IMR-90 (cell line): ENCODE results near the gene GCNT2. TPM values are rescaled to one million over a fixed set of nuclear protein-coding genes. Genes with fewer than 3 reads are reported as not detected.

Source experiments
- ATAC-seq: fragments of 200-7000 bp; cut with Tn5 transposase; 2 replicates; pipeline ENCODE4 v1.9.1; 2020; ENCODE audit warnings: low read depth, mild to moderate bottlenecking, moderate library complexity
- BruUV-seq: library from RNA; stranded (reverse); fragments of 400-500 nt; replicated peaks from 2 replicates; lab custom pipeline; 2021; lab: Mats Ljungman, UMichigan
- CTCF ChIA-PET: fragments of 300-600 bp; formaldehyde crosslinking; extraction: SDS; loops from one replicate; lab custom pipeline; 2021; ENCODE audit warnings: antibody characterized with exemption; lab: Yijun Ruan, JAX
- POLR2A ChIA-PET: fragments of 300-600 bp; sonication (Branson Sonifier 250); formaldehyde crosslinking; loops from one replicate; lab custom pipeline; 2022; ENCODE audit warnings: antibody characterized with exemption; ENCODE audit not compliant: unreplicated experiment; lab: Charles Lee
- DNase-seq: peaks from one replicate; pipeline ENCODE4 v3.0.0; 2013
- H2AFZ ChIP-seq: replicated peaks from 2 replicates; pipeline ENCODE3; 2013; ENCODE audit warnings: low read length, mild to moderate bottlenecking; ENCODE audit not compliant: poor library complexity
- H2AK5ac ChIP-seq: 2 replicates; pipeline ENCODE4 v1.6.1; 2013; ENCODE audit warnings: low read depth, low read length, inconsistent platforms
- H2AK9ac ChIP-seq: replicated peaks from 2 replicates; pipeline ENCODE3; 2013; ENCODE audit warnings: mild to moderate bottlenecking, low read depth, low read length, moderate library complexity; ENCODE audit not compliant: poor library complexity
- H2BK120ac ChIP-seq: 2 replicates; pipeline ENCODE4 v1.6.1; 2013; ENCODE audit warnings: low read depth, low read length, inconsistent platforms
- H2BK15ac ChIP-seq: 3 replicates; pipeline ENCODE4 v1.6.1; 2013; ENCODE audit warnings: low read depth, low read length, inconsistent platforms
- H2BK20ac ChIP-seq: 2 replicates; pipeline ENCODE4 v1.6.1; 2013; ENCODE audit warnings: low read depth, mild to moderate bottlenecking, inconsistent platforms, low read length, moderate library complexity
- H2BK5ac ChIP-seq: 2 replicates; pipeline ENCODE4 v1.6.1; 2013; ENCODE audit warnings: mild to moderate bottlenecking, low read depth, low read length, inconsistent platforms; ENCODE audit not compliant: poor library complexity, severe bottlenecking
- H3K14ac ChIP-seq: replicated peaks from 2 replicates; pipeline ENCODE4 v1.6.1; 2013; ENCODE audit warnings: low read depth, low read length, inconsistent platforms
- H3K18ac ChIP-seq: 2 replicates; pipeline ENCODE4 v1.6.1; 2013; ENCODE audit warnings: low read depth, low read length, control low read depth
- H3K23ac ChIP-seq: 2 replicates; pipeline ENCODE4 v1.6.1; 2013; ENCODE audit warnings: low read depth, low read length, inconsistent platforms
- H3K27ac ChIP-seq: 2 replicates; pipeline ENCODE4 v1.5.1; 2013; ENCODE audit warnings: mild to moderate bottlenecking, control low read depth, low read length; ENCODE audit not compliant: insufficient read depth
- H3K27me3 ChIP-seq: 2 replicates; pipeline ENCODE4 v1.6.1; 2013; ENCODE audit warnings: low read length; ENCODE audit not compliant: control insufficient read depth, insufficient read depth
- H3K36me3 ChIP-seq: 2 replicates; pipeline ENCODE4 v1.6.1; 2013; ENCODE audit warnings: low read length, mixed read lengths; ENCODE audit not compliant: control insufficient read depth, insufficient read depth
- H3K4ac ChIP-seq: 2 replicates; pipeline ENCODE4 v1.6.1; 2013; ENCODE audit warnings: low read depth, low read length, inconsistent platforms
- H3K4me1 ChIP-seq: 2 replicates; pipeline ENCODE4 v1.6.1; 2013; ENCODE audit warnings: low read length, mixed read lengths; ENCODE audit not compliant: control insufficient read depth, insufficient read depth
- H3K4me2 ChIP-seq: 2 replicates; pipeline ENCODE4 v1.6.1; 2013; ENCODE audit warnings: low read depth, mild to moderate bottlenecking, control low read depth, low read length, moderate library complexity
- H3K4me3 ChIP-seq: 2 replicates; pipeline ENCODE4 v1.5.1; 2013; ENCODE audit warnings: low read depth, mild to moderate bottlenecking, control low read depth, low read length, moderate library complexity; ENCODE audit not compliant: insufficient read depth
- H3K56ac ChIP-seq: 2 replicates; pipeline ENCODE4 v1.6.1; 2013; ENCODE audit warnings: low read length, inconsistent platforms; ENCODE audit not compliant: insufficient read depth; ENCODE audit errors: extremely low read depth
- H3K79me1 ChIP-seq, 2 experiments: 2 replicates each; pipeline ENCODE4 v1.6.1; 2013; ENCODE audit warnings: low read length in 2 of 2, inconsistent platforms in 1 of 2, low read depth in 1 of 2
- H3K9ac ChIP-seq: 2 replicates; pipeline ENCODE4 v1.6.1; 2013; ENCODE audit warnings: low read depth, low read length, control low read depth
- H3K9me1 ChIP-seq: 2 replicates; pipeline ENCODE4 v1.6.1; 2013; ENCODE audit warnings: low read length, inconsistent platforms; ENCODE audit not compliant: insufficient read depth
- H3K9me3 ChIP-seq: 2 replicates; pipeline ENCODE4 v1.6.1; 2013; ENCODE audit warnings: low read length; ENCODE audit not compliant: control insufficient read depth, insufficient read depth
- H4K20me1 ChIP-seq: 2 replicates; pipeline ENCODE4 v1.6.1; 2013; ENCODE audit warnings: low read length, inconsistent platforms; ENCODE audit not compliant: insufficient read depth
- H4K5ac ChIP-seq: 2 replicates; pipeline ENCODE4 v1.6.1; 2013; ENCODE audit warnings: mild to moderate bottlenecking, low read depth, low read length, control low read depth
- H4K8ac ChIP-seq, 2 experiments: 2 replicates each; pipeline ENCODE4 v1.6.1; 2013; ENCODE audit warnings: low read depth in 2 of 2, low read length in 2 of 2, control low read depth in 1 of 2, inconsistent platforms in 1 of 2
- H4K91ac ChIP-seq: 2 replicates; pipeline ENCODE4 v1.6.1; 2013; ENCODE audit warnings: low read depth, low read length, inconsistent platforms; ENCODE audit not compliant: insufficient read depth
- FOS ChIP-seq: fragments of 150-350 bp; IDR thresholded peaks from 2 replicates; pipeline ENCODE4 v1.6.1; 2016; ENCODE audit warnings: low read depth, low read length
- NFE2L2 ChIP-seq: fragments of 150-350 bp; IDR thresholded peaks from 2 replicates; pipeline ENCODE4 v1.6.1; 2016; ENCODE audit warnings: low read depth, mild to moderate bottlenecking, low read length
- WGBS, 2 experiments: methylation state at CpG; one replicate each; pipeline versions ENCODE4 v1.1.5 to v1.1.7; 2013; ENCODE audit warnings: missing lambda C conversion rate in 2 of 2; ENCODE audit not compliant: insufficient read length in 1 of 2; ENCODE audit errors: extremely low coverage in 2 of 2; 5-methylcytosine and 5-hydroxymethylcytosine counted together
- dilution Hi-C: fragments of 300-500 bp; cut with HindIII; formaldehyde crosslinking; loops from one replicate; pipeline ENCODE4 v1.14.3; 2018; ENCODE audit warnings: low sequenced_read_pairs; ENCODE audit not compliant: unreplicated experiment
- in situ Hi-C: fragments of 300-500 bp; cut with MboI; formaldehyde crosslinking; loops from 3 replicates; pipeline ENCODE4 v1.14.3; 2019; ENCODE audit warnings: low sequenced_read_pairs, inconsistent platforms, mixed read lengths
- intact Hi-C: fragments of 100-400 bp; cut with micrococcal nuclease; formaldehyde crosslinking; loops from 2 replicates; pipeline ENCODE4 v1.10.0; 2022
- polyA plus RNA-seq, 3 experiments: library from polyadenylated mRNA; depleted of rRNA; stranded (reverse); fragments of >200 nt; gene quantifications; 2 replicates each; pipeline ENCODE4 v1.2.3, GENCODE V29; 2012; ENCODE audit warnings: low replicate concordance in 1 of 3
- total RNA-seq: library from RNA; depleted of rRNA; stranded (reverse); fragments of >200 nt; gene quantifications from 2 replicates; pipeline ENCODE4 v1.2.3, GENCODE V29; 2012

Gene GCNT2
- total and polyA plus RNA-seq, 2 of the 4 experiments (the other 2 are of a cell fraction), result 0.34 to 0.90 TPM

DNA sequence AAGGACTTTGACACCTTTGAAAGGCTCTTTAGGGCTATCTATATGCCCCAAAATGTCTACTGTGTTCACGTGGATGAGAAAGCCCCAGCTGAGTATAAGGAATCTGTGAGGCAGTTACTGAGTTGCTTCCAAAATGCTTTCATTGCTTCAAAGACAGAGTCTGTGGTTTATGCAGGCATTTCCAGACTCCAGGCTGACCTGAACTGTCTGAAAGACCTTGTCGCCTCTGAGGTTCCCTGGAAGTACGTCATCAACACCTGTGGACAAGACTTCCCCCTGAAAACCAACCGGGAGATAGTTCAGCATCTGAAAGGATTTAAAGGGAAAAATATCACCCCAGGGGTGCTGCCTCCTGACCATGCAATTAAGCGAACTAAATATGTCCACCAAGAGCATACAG lies 65.2 kb downstream of the GCNT2 start:
- Histone ChIP-seq H3K23ac (no peak overlapping the region), H3K4me3 (no peak overlapping the region), H3K27me3 (no peaks in the 10 kb centered on the region), H3K4me2 (no peak overlapping the region), H2BK5ac (no peak overlapping the region), H3K9ac (no peak overlapping the region), H2AK9ac (no peak overlapping the region), H3K4ac (no peak overlapping the region), H3K36me3 (no peaks in the 10 kb centered on the region), H3K79me1 (no peaks in the 10 kb centered on the region), H4K20me1 (no peaks in the 10 kb centered on the region), H4K5ac (no peak overlapping the region), H2BK120ac (no peak overlapping the region), H3K14ac (no peak overlapping the region), H3K56ac (no peak overlapping the region), H2BK20ac (no peak overlapping the region), H2AK5ac (no peak overlapping the region), H2BK15ac (no peak overlapping the region), H2AFZ (no peak overlapping the region), H3K9me3 (no peaks in the 10 kb centered on the region), H3K27ac (no peak overlapping the region), H3K4me1 (no peaks in the 10 kb centered on the region), H4K8ac (no peak overlapping the region), H3K18ac (no peak overlapping the region), H3K9me1 (peaks cover 8% of the 10 kb centered on the region; the same call in 1 of the 2 replicates), H4K91ac (no peak overlapping the region)
- no CpG with 5 or more reads among the region's 5 CpGs for WGBS, 2 experiments
- CTCF ChIA-PET, result no interaction called here
- no TSS peak for BruUV-seq
- dilution Hi-C loops, result no loop called here
- ATAC-seq, result no peak
- POLR2A ChIA-PET, result no interaction called here
- TF ChIP-seq NFE2L2 (no peak), FOS (no peak)
- intact Hi-C loops, result no loop called here
- DNase-seq, result no peak
- in situ Hi-C loops, result no loop called here
